Esophagus muscularis mucosa (tissue), 4 donors: ENCODE data around the gene NIP7. TPM values are rescaled to one million over a fixed set of nuclear protein-coding genes. Genes with fewer than 3 reads are reported as not detected.

ENCODE experiments used
- DNase-seq: peaks from one replicate; pipeline ENCODE4 v3.0.0-alpha.2; 2017; ENCODE audit errors: extremely low spot score
- H3K27ac ChIP-seq, 4 donors: fragments of 200-600 bp; sonication (generic); replicated peaks in 1 of 4; 1 replicate in 3 of 4; 2 replicates in 1 of 4; pipeline ENCODE4 v1.5.1; 2016 to 2019; ENCODE audit warnings: mild to moderate bottlenecking in 1 of 4
- H3K27me3 ChIP-seq, 4 donors: fragments of 200-600 bp; sonication (generic); one replicate each; pipeline versions ENCODE4 v1.5.1 to v1.6.0; 2016 to 2019
- H3K36me3 ChIP-seq, 4 donors: fragments of 200-600 bp; sonication (generic); one replicate each; pipeline ENCODE4 v1.5.1; 2016 to 2019
- H3K4me1 ChIP-seq, 4 donors: fragments of 200-600 bp; sonication (generic); one replicate each; pipeline ENCODE4 v1.5.1; 2016 to 2019
- H3K4me3 ChIP-seq, 4 donors: fragments of 200-600 bp; sonication (generic); 1 replicate in 2 of 4; 2 replicates in 2 of 4; pipeline ENCODE4 v1.5.1; 2016 to 2019; ENCODE audit warnings: mild to moderate bottlenecking in 4 of 4, moderate library complexity in 1 of 4
- H3K9me3 ChIP-seq, 4 donors: fragments of 200-600 bp; sonication (generic); 1 replicate in 3 of 4; 2 replicates in 1 of 4; pipeline ENCODE4 v1.5.1; 2016 to 2019
- CTCF ChIP-seq, 3 experiments: fragments of 200-600 bp in 2 of 3; fragments of 450-650 bp in 1 of 3; sonication (generic) in 2 of 3; IDR thresholded peaks; one replicate each; pipeline ENCODE4 v1.5.1; 2017 to 2019; ENCODE audit warnings: antibody characterized with exemption in 3 of 3, mild to moderate bottlenecking in 2 of 3, moderate library complexity in 1 of 3
- EP300 ChIP-seq: sonication (generic); formaldehyde crosslinking; IDR thresholded peaks from one replicate; pipeline ENCODE4 v1.6.1; 2017; ENCODE audit warnings: antibody characterized with exemption
- POLR2A ChIP-seq: fragments of 450-650 bp; IDR thresholded peaks from one replicate; pipeline ENCODE4 v1.6.1; 2017; ENCODE audit warnings: antibody characterized with exemption, moderate library complexity, mild to moderate bottlenecking, low read depth
- POLR2AphosphoS5 ChIP-seq, 2 donors: sonication (generic); formaldehyde crosslinking; IDR thresholded peaks; one replicate each; pipeline ENCODE4 v1.6.1; 2017; ENCODE audit warnings: antibody characterized with exemption in 2 of 2
- WGBS: methylation state at CpG from one replicate; pipeline ENCODE4 v1.1.5; 2018; 5-methylcytosine and 5-hydroxymethylcytosine counted together
- intact Hi-C: fragments of 100-400 bp; cut with DNase I; formaldehyde crosslinking; loops from one replicate; pipeline ENCODE4 v1.15.1; 2023
- total RNA-seq, 4 donors: library from RNA; depleted of rRNA; stranded (reverse); fragments of >200 nt; gene quantifications; one replicate each; pipeline versions ENCODE4 v1.1.0 to v1.2.1, GENCODE V29; 2016

Gene NIP7
- total RNA-seq, 4 donors from 2014 or later = 7.9 to 18.2 (median 11.3) TPM

- Histone ChIP-seq H3K36me3 (peaks cover 40 to 86% (median 81%) of the 10 kb centered on the region in 4 donors), H3K27ac (no peak overlapping the region)
Observed at GRCh38 chr16:69364088-69364487, 24.5 kb downstream of the NIP7 start.

GRCh38 chr16:69365901-69366300 is 26.3 kb downstream of the NIP7 start:
- no peaks in the 10 kb centered on the region for H3K4me1 ChIP-seq
- no peak overlapping the region for H3K27ac ChIP-seq
- H3K4me3 ChIP-seq = no peak overlapping the region
- no peak for DNase-seq
- H3K36me3 ChIP-seq = peaks cover 58 to 92% (median 87%) of the 10 kb centered on the region in 4 donors
- intact Hi-C loops = no loop called here
- 81% methylated on average over 2 of the region's 2 CpGs for WGBS
- no peak for TF ChIP-seq EP300
- no peak for TF ChIP-seq POLR2AphosphoS5 (IDR thresholded peaks at IDR 0.05)
- no peak for TF ChIP-seq CTCF (IDR thresholded peaks at IDR 0.05)
- no peak for TF ChIP-seq POLR2A
- H3K9me3 ChIP-seq = no peaks in the 10 kb centered on the region
- no peaks in the 10 kb centered on the region for H3K27me3 ChIP-seq

More at GRCh38 chr16:69364088-69364487, 24.5 kb downstream of the NIP7 start:
- Histone ChIP-seq H3K4me1 (no peaks in the 10 kb centered on the region), H3K27me3 (no peaks in the 10 kb centered on the region), H3K4me3 (no peak overlapping the region), H3K9me3 (no peaks in the 10 kb centered on the region)
- TF ChIP-seq POLR2AphosphoS5 (IDR thresholded peaks at IDR 0.05) = no peak
- no peak for TF ChIP-seq EP300
- TF ChIP-seq POLR2A = no peak
- no peak for TF ChIP-seq CTCF (IDR thresholded peaks at IDR 0.05)
- intact Hi-C loops = no loop called here
- 91% methylated on average over 2 of the region's 2 CpGs for WGBS
- no peak for DNase-seq

GRCh38 chr16:69366431-69366830 is 26.9 kb downstream of the NIP7 start:
- Histone ChIP-seq H3K9me3 (no peaks in the 10 kb centered on the region), H3K27me3 (no peaks in the 10 kb centered on the region), H3K36me3 (peaks cover 61 to 92% (median 86%) of the 10 kb centered on the region in 4 donors), H3K4me1 (no peaks in the 10 kb centered on the region), H3K4me3 (no peak overlapping the region), H3K27ac (no peak overlapping the region)
- intact Hi-C loops = no loop called here
- TF ChIP-seq POLR2AphosphoS5 (IDR thresholded peaks at IDR 0.05) = no peak
- TF ChIP-seq POLR2A = no peak
- no peak for TF ChIP-seq EP300
- no peak for TF ChIP-seq CTCF (IDR thresholded peaks at IDR 0.05)
- no peak for DNase-seq
- whole genome bisulfite sequencing = 90% methylated on average over 7 of the region's 7 CpGs

GRCh38 chr16:69367980-69368379 is 28.4 kb downstream of the NIP7 start:
- peaks cover 67 to 99% (median 96%) of the 10 kb centered on the region in 4 donors for H3K36me3 ChIP-seq
- WGBS = 76% methylated on average over 7 of the region's 7 CpGs
- H3K4me1 ChIP-seq = no peaks in the 10 kb centered on the region
- no peak overlapping the region for H3K4me3 ChIP-seq
- no peak overlapping the region for H3K27ac ChIP-seq
- intact Hi-C loops = no loop called here
- DNase-seq = no peak
- TF ChIP-seq POLR2AphosphoS5 (IDR thresholded peaks at IDR 0.05) = no peak
- no peak for TF ChIP-seq POLR2A
- no peak for TF ChIP-seq CTCF (IDR thresholded peaks at IDR 0.05)
- no peaks in the 10 kb centered on the region for H3K9me3 ChIP-seq
- H3K27me3 ChIP-seq = no peaks in the 10 kb centered on the region

GRCh38 chr16:69368866-69369265 is 29.3 kb downstream of the NIP7 start:
- Histone ChIP-seq H3K36me3 (peaks cover 67 to 100% (median 96%) of the 10 kb centered on the region in 4 donors), H3K4me1 (no peaks in the 10 kb centered on the region), H3K9me3 (no peaks in the 10 kb centered on the region), H3K27me3 (no peaks in the 10 kb centered on the region), H3K4me3 (no peak overlapping the region), H3K27ac (no peak overlapping the region)
- TF ChIP-seq POLR2AphosphoS5 (IDR thresholded peaks at IDR 0.05) (no peak), CTCF (IDR thresholded peaks at IDR 0.05) (no peak), EP300 (no peak), POLR2A (no peak)
- 91% methylated on average over 4 of the region's 4 CpGs for WGBS
- no peak for DNase-seq
- intact Hi-C loops = no loop called here
